AG09319 (cell line): ENCODE data around the gene TMEM239.

Source experiments
- DNase-seq: peaks from one replicate; pipeline ENCODE4 v3.0.0-alpha.2; 2010; ENCODE audit warnings: low read depth; ENCODE audit errors: extremely low read depth
- TF ChIP-seq, protein P1 (sequence below): IDR thresholded peaks from 2 replicates; pipeline ENCODE4 v1.5.1; 2011; ENCODE audit warnings: low read depth, mild to moderate bottlenecking, inconsistent platforms, low read length, moderate library complexity

TMEM239 gene

DNA sequence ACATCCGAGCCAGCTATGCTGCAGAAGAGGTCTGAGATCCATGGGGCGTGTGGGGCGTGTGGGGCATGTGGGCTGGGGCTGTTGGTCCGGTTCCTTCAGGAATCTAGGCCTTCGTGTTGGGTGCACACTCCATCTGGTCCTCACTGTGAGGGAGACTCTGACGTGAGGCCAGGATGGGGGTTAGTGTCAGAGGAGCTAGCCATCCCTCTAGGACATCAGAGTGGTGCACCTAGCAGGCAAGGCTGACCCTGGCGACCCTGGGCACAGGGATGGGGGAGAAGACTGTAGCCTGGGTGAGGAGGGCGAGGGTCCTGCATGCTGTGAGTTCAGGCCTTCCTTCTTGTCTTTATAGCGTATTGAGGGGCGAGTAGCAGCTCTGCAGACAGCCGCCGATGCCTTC lies 48.5 kb downstream of the TMEM239 start:
- TF ChIP-seq, protein P1, sequence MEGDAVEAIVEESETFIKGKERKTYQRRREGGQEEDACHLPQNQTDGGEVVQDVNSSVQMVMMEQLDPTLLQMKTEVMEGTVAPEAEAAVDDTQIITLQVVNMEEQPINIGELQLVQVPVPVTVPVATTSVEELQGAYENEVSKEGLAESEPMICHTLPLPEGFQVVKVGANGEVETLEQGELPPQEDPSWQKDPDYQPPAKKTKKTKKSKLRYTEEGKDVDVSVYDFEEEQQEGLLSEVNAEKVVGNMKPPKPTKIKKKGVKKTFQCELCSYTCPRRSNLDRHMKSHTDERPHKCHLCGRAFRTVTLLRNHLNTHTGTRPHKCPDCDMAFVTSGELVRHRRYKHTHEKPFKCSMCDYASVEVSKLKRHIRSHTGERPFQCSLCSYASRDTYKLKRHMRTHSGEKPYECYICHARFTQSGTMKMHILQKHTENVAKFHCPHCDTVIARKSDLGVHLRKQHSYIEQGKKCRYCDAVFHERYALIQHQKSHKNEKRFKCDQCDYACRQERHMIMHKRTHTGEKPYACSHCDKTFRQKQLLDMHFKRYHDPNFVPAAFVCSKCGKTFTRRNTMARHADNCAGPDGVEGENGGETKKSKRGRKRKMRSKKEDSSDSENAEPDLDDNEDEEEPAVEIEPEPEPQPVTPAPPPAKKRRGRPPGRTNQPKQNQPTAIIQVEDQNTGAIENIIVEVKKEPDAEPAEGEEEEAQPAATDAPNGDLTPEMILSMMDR = no peak
- DNase-seq = no peak

DNA sequence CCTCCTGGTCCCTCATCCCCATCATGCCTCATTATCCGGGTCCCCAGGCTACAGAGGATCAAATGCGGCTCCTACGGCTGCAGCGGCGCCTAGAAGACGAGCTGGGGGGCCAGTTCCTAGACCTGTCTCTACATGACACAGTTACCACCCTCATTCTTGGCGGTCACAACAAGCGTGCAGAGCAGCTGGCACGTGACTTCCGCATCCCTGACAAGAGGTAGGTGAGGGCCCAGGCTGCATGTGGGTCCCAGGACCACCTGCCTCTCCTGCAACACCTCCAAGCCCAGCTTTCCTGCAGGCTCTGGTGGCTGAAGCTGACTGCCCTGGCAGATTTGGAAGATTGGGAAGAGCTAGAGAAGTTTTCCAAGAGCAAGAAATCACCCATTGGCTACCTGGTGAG lies 48.9 kb downstream of the TMEM239 start:
- TF ChIP-seq, protein P1 = no peak
- no peak for DNase-seq

DNA sequence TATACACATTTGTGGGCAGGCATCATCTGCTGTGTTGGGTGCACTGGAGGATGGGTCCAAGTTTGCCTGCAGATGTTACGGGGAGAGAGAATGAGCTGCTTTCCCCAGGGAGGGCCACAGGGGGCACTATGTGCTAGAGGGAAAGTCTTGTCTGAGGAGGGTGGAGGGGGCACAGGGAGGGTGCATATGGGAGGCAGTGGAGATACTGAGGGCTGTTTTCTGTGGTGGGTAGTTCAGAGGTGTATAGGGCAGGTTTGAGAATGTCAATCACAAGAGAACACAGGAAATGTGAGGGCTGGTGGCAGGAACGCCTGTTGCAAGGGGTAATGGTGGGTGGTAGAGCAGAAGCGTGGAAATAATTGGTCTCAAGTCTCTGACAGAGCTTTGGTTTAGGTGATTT lies 49.5 kb downstream of the TMEM239 start:
- TF ChIP-seq, protein P1 = no peak

DNA sequence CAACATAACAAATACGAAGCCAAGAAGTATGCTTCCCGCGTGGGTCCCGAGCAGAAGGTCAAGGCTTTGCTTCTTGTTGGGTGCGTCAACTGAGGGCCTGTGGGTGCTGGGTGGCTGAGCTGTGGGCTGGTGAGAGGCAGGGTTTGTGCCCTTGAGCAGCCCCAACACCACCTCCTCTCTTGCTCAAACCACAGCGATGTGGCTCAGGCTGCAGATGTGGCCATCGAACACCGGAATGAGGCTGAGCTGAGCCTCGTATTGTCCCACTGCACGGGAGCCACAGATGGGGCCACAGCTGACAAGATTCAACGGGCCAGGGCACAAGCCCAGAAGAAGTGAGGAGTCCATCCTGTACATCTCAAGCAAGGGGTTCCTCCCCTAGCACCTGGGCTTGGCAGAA lies 50.1 kb downstream of the TMEM239 start:
- DNase-seq = no peak
- TF ChIP-seq, protein P1 = no peak

More for the DNA sequence above, 49.5 kb downstream of the TMEM239 start:
- DNase-seq = no peak

DNA sequence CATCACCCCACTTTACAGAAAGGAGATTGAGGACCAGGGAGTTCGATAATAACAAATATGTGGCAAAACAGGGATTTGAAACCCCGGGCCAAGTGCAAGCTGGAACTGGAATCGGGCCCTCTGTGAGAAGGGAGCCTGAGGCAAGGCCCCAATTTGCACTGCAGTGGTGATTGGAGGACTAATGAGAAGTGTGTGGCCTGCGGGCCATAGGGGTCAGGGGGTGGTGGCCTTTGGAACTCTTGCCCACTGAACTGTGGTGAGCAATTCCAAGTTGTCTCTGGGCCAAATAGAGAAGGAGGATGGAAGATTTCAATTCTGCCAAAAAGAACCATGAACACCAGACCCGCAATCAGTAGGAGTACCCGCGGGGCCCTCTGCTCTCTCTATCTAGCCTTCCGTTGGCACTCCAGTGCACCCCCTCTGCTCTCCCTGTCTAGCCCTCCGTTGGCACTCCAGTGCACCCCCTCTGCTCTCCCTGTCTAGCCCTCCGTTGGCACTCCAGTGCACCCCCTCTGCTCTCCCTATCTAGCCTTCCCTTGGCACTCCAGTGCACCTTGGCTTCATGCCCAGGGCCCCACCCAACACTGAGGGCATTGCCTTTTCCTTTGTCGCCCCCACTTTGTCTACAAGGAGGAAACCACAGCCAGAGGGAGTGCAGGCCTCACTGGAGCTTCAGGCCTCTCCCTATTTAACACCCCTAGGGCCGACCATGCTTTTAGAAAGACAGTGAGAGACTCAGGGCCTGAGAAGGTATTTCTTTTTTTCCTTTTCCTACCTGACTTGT lies 51.1 kb downstream of the TMEM239 start:
- DNase-seq = no peak
- TF ChIP-seq, protein P1 = no peak
